PFSK-1 (cell line): ENCODE results near the gene HMX3.

Source experiments
- FOXP2 ChIP-seq: optimal IDR thresholded peaks from 2 replicates; pipeline ENCODE3; 2011; ENCODE audit warnings: borderline replicate concordance, control low read depth, inconsistent platforms; ENCODE audit not compliant: insufficient read depth; ENCODE audit errors: extremely low read length, extremely low read depth
- POLR2AphosphoS5 ChIP-seq: IDR thresholded peaks from 2 replicates; pipeline ENCODE4 v1.6.1; 2012; ENCODE audit warnings: low read depth, mild to moderate bottlenecking, control low read depth, low read length, moderate library complexity
- REST ChIP-seq, 2 experiments: IDR thresholded peaks; 2 replicates each; pipeline versions ENCODE4 v1.6.1 to v1.8.0; 2011 to 2012; ENCODE audit warnings: low read depth in 2 of 2, low read length in 2 of 2, control low read depth in 1 of 2, inconsistent platforms in 1 of 2, mild to moderate bottlenecking in 1 of 2, moderate library complexity in 1 of 2; ENCODE audit not compliant: insufficient read depth in 1 of 2
- SIN3A ChIP-seq: IDR thresholded peaks from 2 replicates; pipeline ENCODE4 v1.6.1; 2012; ENCODE audit warnings: mild to moderate bottlenecking, low read length, moderate library complexity, borderline replicate concordance; ENCODE audit not compliant: insufficient read depth
- TAF1 ChIP-seq: IDR thresholded peaks from 2 replicates; pipeline ENCODE4 v1.6.1; 2012; ENCODE audit warnings: low read length, control low read depth, borderline replicate concordance; ENCODE audit not compliant: insufficient read depth

- TF ChIP-seq POLR2AphosphoS5 (no peak), SIN3A (no peak), REST (IDR thresholded peaks at IDR 0.05; ENCODE audit: insufficient read depth in 1 of 2, low read depth in 2 of 2, low read length in 2 of 2) (no peak), TAF1 (no peak), FOXP2 (no peak)
Measured at GRCh38 chr10:123087348-123087747, 48.4 kb upstream of the HMX3 start.
